GM12865 (cell line): ENCODE data around the gene ENO4.

Experiments used
- DNase-seq: peaks from one replicate; pipeline ENCODE4 v3.0.0; 2010; ENCODE audit warnings: low read depth
- H3K4me3 ChIP-seq: 2 replicates; pipeline ENCODE4 v1.5.1; 2011; ENCODE audit warnings: mild to moderate bottlenecking, low read depth, low read length, control low read depth
- TF ChIP-seq, protein P1 (sequence below): IDR thresholded peaks from 2 replicates; pipeline ENCODE4 v1.5.1; 2011; ENCODE audit warnings: low read length, control low read depth, low read depth, inconsistent platforms; ENCODE audit not compliant: insufficient read depth; ENCODE audit errors: missing control alignments

The ENO4 gene

GRCh38 chr10:116808706-116809105 lies 40.6 kb upstream of the ENO4 start:
- no peak overlapping the region for H3K4me3 ChIP-seq
- TF ChIP-seq, protein P1, sequence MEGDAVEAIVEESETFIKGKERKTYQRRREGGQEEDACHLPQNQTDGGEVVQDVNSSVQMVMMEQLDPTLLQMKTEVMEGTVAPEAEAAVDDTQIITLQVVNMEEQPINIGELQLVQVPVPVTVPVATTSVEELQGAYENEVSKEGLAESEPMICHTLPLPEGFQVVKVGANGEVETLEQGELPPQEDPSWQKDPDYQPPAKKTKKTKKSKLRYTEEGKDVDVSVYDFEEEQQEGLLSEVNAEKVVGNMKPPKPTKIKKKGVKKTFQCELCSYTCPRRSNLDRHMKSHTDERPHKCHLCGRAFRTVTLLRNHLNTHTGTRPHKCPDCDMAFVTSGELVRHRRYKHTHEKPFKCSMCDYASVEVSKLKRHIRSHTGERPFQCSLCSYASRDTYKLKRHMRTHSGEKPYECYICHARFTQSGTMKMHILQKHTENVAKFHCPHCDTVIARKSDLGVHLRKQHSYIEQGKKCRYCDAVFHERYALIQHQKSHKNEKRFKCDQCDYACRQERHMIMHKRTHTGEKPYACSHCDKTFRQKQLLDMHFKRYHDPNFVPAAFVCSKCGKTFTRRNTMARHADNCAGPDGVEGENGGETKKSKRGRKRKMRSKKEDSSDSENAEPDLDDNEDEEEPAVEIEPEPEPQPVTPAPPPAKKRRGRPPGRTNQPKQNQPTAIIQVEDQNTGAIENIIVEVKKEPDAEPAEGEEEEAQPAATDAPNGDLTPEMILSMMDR = no peak
- DNase-seq = no peak

DNA sequence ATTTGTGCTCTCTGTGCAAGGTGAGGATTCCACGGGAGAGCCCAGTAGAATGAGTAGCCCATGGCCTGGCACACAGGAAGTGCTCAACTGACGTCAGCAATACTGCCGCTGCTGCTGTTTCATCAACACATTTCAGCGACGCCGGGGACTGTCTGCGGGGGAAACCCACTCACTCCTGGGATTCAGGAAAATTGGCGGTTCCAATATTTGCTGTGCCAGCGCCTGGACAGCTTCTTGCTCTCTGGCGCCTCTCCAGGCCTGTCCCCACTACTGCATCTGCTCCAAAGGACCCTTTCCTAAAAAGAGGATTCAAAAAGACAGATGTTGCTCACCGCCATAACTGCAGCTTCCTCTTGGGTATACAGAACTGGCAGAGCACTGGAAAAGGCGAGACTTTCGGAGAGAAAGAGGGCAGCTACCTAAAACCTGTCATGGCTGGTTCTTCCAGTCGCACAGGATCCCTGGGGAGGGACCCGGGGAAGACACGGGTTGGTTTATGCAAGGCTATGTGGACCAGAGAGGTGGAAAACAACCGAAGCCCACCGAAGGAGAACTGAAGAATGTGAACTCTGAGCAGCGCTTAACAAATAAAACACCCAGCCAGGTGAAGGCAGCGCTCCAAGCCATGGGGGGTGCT lies 39.7 kb upstream of the ENO4 start:
- H3K4me3 ChIP-seq = no peak overlapping the region
- no peak for DNase-seq
- TF ChIP-seq, protein P1 = peak; percentile 20

DNA sequence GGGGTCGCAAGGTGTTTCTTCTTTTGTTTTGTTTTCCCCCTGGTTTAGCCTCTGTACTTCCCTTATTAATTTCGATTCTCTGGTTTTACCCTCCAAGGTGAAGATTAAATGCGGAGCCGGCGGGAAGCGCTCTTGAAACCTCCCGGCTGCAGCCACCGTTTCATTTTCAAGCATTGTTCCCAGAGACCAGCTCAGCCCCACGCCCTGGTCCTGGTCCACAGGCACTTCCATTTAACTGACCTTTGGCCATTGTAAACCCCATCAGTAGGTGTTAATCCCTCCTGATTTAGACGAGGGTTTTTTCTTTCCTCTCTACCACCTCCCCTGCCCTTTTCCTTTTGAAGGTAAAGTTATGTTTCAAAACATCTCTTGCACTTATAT lies 39.2 kb upstream of the ENO4 start:
- H3K4me3 ChIP-seq = no peak overlapping the region
- TF ChIP-seq, protein P1 = no peak
- DNase-seq = no peak

- H3K4me3 ChIP-seq = no peak overlapping the region
- TF ChIP-seq, protein P1 = no peak
- no peak for DNase-seq
These were observed 38.4 kb upstream of the ENO4 start for GRCh38 chr10:116810895-116811294.

- TF ChIP-seq, protein P1 = no peak
- DNase-seq = no peak
- no peak overlapping the region for H3K4me3 ChIP-seq
These were observed 37.6 kb upstream of the ENO4 start for GRCh38 chr10:116811691-116812090.

GRCh38 chr10:116815641-116816415 lies 33.5 kb upstream of the ENO4 start:
- DNase-seq = no peak
- no peak overlapping the region for H3K4me3 ChIP-seq
- TF ChIP-seq, protein P1 = no peak
